Activated CD8-positive, alpha-beta memory T cell treated with anti-CD3 and anti-CD28 coated beads, Interleukin-2, amount 10 ng/mL, durations not matched to agents 7 days and 5 days (primary cell): ENCODE results near the gene AS3MT. TPM values are rescaled to one million over a fixed set of nuclear protein-coding genes. Genes with fewer than 3 reads are reported as not detected.

Experiments used
- ATAC-seq: fragments of 150-1000 bp; cut with Tn5 transposase; one replicate; pipeline ENCODE4 v1.10.0; 2021; ENCODE audit warnings: moderate library complexity
- CTCF ChIA-PET: fragments of 350-600 bp; sonication (Branson Sonifier 250); formaldehyde crosslinking; loops from one replicate; lab custom pipeline; 2021; ENCODE audit warnings: antibody characterized with exemption; lab: Charles Lee
- DNase-seq: peaks from one replicate; pipeline ENCODE4 v3.0.0-alpha.2; 2020
- H3K27ac Mint-ChIP-seq: one replicate; pipeline ENCODE4 v1.8.0; 2021; ENCODE audit warnings: mild to moderate bottlenecking, mixed read lengths
- H3K27me3 Mint-ChIP-seq: one replicate; pipeline ENCODE4 v1.8.0; 2021; ENCODE audit warnings: mixed read lengths
- H3K36me3 Mint-ChIP-seq: one replicate; pipeline ENCODE4 v1.8.0; 2021; ENCODE audit warnings: mild to moderate bottlenecking, mixed read lengths
- H3K4me1 Mint-ChIP-seq: one replicate; pipeline ENCODE4 v1.8.0; 2021; ENCODE audit warnings: mixed read lengths
- H3K4me3 Mint-ChIP-seq: one replicate; pipeline ENCODE4 v1.8.0; 2021; ENCODE audit warnings: mild to moderate bottlenecking, moderate library complexity, mixed read lengths
- H3K9me3 Mint-ChIP-seq: one replicate; pipeline ENCODE4 v1.8.0; 2022; ENCODE audit warnings: low read depth, mixed read lengths
- total RNA-seq, 2 experiments: library from RNA; stranded (reverse); gene quantifications; one replicate each; pipeline ENCODE4 v1.2.3, GENCODE V29; 2021

The AS3MT gene
- total RNA-seq, 2 experiments from 2014 or later = 0.41 TPM; not detected in 1

DNA sequence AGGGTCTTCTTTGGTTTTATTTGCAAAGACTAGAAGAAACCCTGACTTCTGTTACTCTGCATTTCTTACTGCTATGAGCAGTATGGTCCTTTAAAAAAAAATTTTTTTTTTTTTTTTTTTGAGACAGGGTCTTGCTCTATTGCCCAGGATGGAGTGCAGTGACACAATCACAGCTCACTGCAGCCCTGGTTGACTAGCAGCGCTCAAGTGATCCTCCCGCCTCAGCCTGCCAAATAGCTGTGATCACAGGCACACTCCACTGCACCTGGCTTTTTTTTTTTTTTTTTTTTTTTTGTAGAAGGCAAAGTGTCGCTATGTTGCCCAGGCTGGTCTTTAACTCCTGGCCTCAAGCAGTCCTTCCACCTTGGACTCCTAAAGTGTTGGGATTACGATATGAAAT, 66.2 kb downstream of the AS3MT start:
- Mint-ChIP-seq H3K4me3 (no peak overlapping the region), H3K36me3 (no peaks in the 10 kb centered on the region), H3K9me3 (no peaks in the 10 kb centered on the region), H3K27me3 (no peaks in the 10 kb centered on the region), H3K27ac (peak overlapping the region; percentile 40), H3K4me1 (peaks cover 13% of the 10 kb centered on the region)
- CTCF ChIA-PET = no interaction called here
- ATAC-seq (no peak), DNase-seq (no peak)

GRCh38 chr10:102935939-102936605, 66.8 kb downstream of the AS3MT start:
- ATAC-seq = peak; percentile 65
- Mint-ChIP-seq H3K27me3 (no peaks in the 10 kb centered on the region), H3K4me3 (no peak overlapping the region)

DNA sequence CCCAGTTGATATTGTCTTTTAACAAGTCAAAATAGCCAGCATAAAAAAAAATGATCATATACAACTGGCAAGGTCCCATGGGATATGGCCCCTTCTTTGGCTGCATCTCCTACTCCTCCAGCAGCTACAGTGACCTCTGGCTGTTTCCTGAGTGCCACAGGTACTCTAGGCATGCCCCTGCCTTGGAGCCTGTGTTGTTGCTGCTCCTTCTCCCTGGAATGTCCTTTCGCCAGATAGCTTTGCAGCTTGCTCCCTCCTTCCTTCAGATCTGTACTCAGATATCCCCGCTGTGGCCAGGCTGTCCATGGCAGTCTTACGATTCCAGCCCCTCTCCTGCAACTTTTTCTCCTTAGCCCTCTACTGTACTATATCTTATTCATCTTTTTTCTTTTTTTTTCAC, 72.1 kb downstream of the AS3MT start:
- H3K36me3 Mint-ChIP-seq = no peaks in the 10 kb centered on the region
- no peak overlapping the region for H3K4me3 Mint-ChIP-seq
- CTCF ChIA-PET = interaction anchor here (0.9 kb wide), 1 partner anchor 20 kb away, joined by 3 read pairs; no protein-coding TSS in a partner anchor

More at GRCh38 chr10:102935939-102936605, 66.8 kb downstream of the AS3MT start:
- Mint-ChIP-seq H3K4me1 (peaks cover 13% of the 10 kb centered on the region), H3K36me3 (no peaks in the 10 kb centered on the region), H3K27ac (peak overlapping the region; percentile 40), H3K9me3 (no peaks in the 10 kb centered on the region)
- CTCF ChIA-PET = no interaction called here
- DNase-seq = no peak

DNA sequence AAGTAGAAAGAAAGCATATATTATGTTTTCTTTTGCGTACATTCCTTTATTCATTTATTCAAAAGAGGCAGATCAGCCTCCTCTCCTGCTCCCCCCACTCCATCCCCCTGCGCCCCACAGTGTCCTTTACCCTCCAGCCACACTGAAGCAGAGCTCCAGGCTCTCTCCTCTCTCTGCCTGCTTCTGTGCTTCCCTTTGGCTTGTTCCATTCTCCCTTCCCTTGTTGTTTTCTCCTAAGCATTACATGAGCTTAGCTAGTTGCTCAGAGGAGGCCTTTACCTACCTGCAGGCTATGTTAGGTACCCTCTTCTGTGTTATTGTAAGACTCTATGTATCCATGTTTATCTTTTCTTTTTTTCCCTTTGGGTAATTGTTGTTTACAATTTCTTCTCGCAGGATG, 76.2 kb downstream of the AS3MT start:
- CTCF ChIA-PET = no interaction called here

More for the DNA sequence above, 72.1 kb downstream of the AS3MT start:
- Mint-ChIP-seq H3K4me1 (peaks cover 5% of the 10 kb centered on the region), H3K27me3 (no peaks in the 10 kb centered on the region), H3K27ac (no peak overlapping the region), H3K9me3 (no peaks in the 10 kb centered on the region)
- DNase-seq (no peak), ATAC-seq (no peak)

GRCh38 chr10:102945962-102946361, 76.7 kb downstream of the AS3MT start:
- ATAC-seq (no peak), DNase-seq (no peak)
- H3K4me1 Mint-ChIP-seq = no peaks in the 10 kb centered on the region
- no peaks in the 10 kb centered on the region for H3K27me3 Mint-ChIP-seq
- H3K9me3 Mint-ChIP-seq = no peaks in the 10 kb centered on the region
- H3K4me3 Mint-ChIP-seq = no peak overlapping the region
- CTCF ChIA-PET = interaction anchor here (1.2 kb wide), 1 partner anchor 21 kb away, joined by 3 read pairs; no protein-coding TSS in a partner anchor
- H3K36me3 Mint-ChIP-seq = no peaks in the 10 kb centered on the region
- no peak overlapping the region for H3K27ac Mint-ChIP-seq

More for the DNA sequence above, 76.2 kb downstream of the AS3MT start:
- Mint-ChIP-seq H3K36me3 (no peaks in the 10 kb centered on the region), H3K4me1 (no peaks in the 10 kb centered on the region), H3K27me3 (no peaks in the 10 kb centered on the region), H3K4me3 (no peak overlapping the region), H3K9me3 (no peaks in the 10 kb centered on the region), H3K27ac (no peak overlapping the region)
- DNase-seq (no peak), ATAC-seq (no peak)

DNA sequence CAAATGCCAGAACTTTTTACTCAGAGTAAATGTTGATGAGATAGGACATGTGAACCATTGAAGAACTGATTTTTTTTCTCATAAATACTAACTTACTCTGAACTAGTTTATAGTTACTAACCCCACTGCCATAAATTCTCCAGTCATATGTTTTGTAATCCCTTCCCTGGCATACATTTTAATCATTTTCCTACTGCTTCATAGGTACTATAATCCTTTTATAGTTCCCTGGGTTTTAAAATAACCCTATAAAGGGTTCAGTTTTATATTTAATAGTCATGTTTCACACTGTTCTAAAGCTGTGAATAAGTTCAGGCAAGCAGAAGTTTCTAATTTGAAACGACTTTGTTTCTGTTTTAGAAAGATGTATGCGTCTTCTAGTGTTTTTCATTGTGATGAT, 77.7 kb downstream of the AS3MT start:
- Mint-ChIP-seq H3K27ac (no peak overlapping the region), H3K36me3 (no peaks in the 10 kb centered on the region), H3K4me3 (no peak overlapping the region), H3K27me3 (no peaks in the 10 kb centered on the region), H3K4me1 (no peaks in the 10 kb centered on the region), H3K9me3 (no peaks in the 10 kb centered on the region)
- CTCF ChIA-PET = interaction anchor here (1.2 kb wide), 1 partner anchor 20 kb away, joined by 3 read pairs; no protein-coding TSS in a partner anchor
- no peak for ATAC-seq
- DNase-seq = no peak

DNA sequence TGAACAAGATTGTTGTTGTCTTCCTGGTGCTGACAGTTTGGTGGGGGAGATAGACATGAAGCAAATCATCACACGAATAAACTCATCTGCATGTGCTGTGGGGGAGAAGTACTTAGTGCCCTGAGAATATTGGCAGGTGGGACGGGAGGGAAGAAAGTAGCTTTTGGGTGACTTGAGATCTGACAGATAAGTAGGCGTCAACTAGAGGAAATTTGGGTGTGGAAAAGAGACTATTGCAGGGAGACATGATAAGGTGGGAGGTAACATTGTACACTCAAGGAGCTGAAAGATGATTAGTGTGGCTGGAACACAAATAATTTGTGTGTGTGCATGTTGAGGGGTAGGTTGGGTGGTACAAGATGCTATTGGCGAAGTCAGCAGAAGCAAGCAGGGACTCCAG, 78.9 kb downstream of the AS3MT start:
- Mint-ChIP-seq H3K36me3 (no peaks in the 10 kb centered on the region), H3K27ac (no peak overlapping the region), H3K9me3 (no peaks in the 10 kb centered on the region), H3K4me1 (no peaks in the 10 kb centered on the region), H3K27me3 (no peaks in the 10 kb centered on the region), H3K4me3 (no peak overlapping the region)
- ATAC-seq (no peak), DNase-seq (no peak)
- CTCF ChIA-PET = no interaction called here

DNA sequence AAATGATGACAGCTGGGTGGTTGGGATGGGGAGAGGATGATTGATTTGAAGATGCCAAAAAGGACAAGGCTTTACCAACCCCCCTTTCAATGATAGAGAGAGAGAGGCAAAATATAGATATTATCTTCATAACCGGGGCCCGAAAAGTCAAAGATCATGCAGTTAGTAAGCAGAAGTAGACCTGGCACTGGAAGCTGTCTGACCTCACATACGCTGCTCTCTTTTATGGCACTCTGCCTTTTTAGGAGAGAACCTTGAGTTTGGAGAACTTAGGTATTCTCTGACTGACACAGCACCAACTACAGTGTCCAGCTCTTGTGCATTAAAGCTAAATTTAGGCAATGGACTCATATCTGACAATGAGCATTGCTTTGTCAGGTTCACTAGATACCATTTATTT, 79.5 kb downstream of the AS3MT start:
- DNase-seq (no peak), ATAC-seq (no peak)
- Mint-ChIP-seq H3K4me3 (no peak overlapping the region), H3K36me3 (no peaks in the 10 kb centered on the region), H3K9me3 (no peaks in the 10 kb centered on the region), H3K4me1 (no peaks in the 10 kb centered on the region), H3K27ac (no peak overlapping the region), H3K27me3 (no peaks in the 10 kb centered on the region)
- CTCF ChIA-PET = interaction anchor here (2.6 kb wide), 1 partner anchor 31 kb away, joined by 9 read pairs; the partner anchor contains the start of gene CNNM2

DNA sequence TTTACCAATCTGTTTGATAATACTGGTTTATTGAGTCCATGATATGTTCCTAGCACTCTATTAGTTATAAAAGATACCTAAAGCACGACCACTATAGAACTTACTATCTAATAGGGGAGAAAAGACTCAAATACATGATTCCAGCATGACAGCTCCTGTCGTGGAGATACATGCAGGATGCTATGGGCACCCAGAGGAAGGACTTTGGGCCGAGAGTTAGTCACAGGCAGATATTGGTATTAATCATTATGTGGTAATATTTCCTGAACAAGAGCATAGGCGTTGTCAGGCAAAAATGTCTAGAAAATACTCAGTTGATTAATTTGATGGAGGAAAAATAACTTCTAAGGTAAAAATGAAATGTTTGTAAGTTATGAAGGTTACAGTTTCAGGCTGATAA, 80.6 kb downstream of the AS3MT start:
- ATAC-seq = no peak
- Mint-ChIP-seq H3K27me3 (no peaks in the 10 kb centered on the region), H3K9me3 (no peaks in the 10 kb centered on the region), H3K4me3 (no peak overlapping the region), H3K4me1 (no peaks in the 10 kb centered on the region), H3K27ac (no peak overlapping the region), H3K36me3 (no peaks in the 10 kb centered on the region)
- CTCF ChIA-PET = interaction anchor here (1.4 to 2.6 kb wide), 2 partner anchors 26 to 32 kb away, joined by 3 to 9 read pairs; partner anchors contain the start of gene CNNM2
- no peak for DNase-seq

- no peaks in the 10 kb centered on the region for H3K27me3 Mint-ChIP-seq
- ATAC-seq = no peak
- CTCF ChIA-PET = interaction anchor here (0.7 kb wide), 2 partner anchors 539 to 941 kb away, joined by 3 read pairs; no protein-coding TSS in a partner anchor
Measured at GRCh38 chr10:102951316-102951715, 82.0 kb downstream of the AS3MT start.

More at GRCh38 chr10:102951316-102951715, 82.0 kb downstream of the AS3MT start:
- Mint-ChIP-seq H3K4me3 (no peak overlapping the region), H3K36me3 (no peaks in the 10 kb centered on the region), H3K4me1 (no peaks in the 10 kb centered on the region), H3K27ac (no peak overlapping the region), H3K9me3 (no peaks in the 10 kb centered on the region)
- DNase-seq = no peak

Other genes starting within 250 kb of the AS3MT start
- gene TRIM8, start 225.0 kb upstream of the AS3MT start, total RNA-seq = 10 to 100 TPM; 58.7 to 86.9 TPM
- 1 to 10 TPM; 7.2 to 9.7 TPM for gene ARL3, start 155.1 kb upstream of the AS3MT start, total RNA-seq
- 10 to 100 TPM; 22.1 to 30.1 TPM for gene SFXN2, start 154.8 kb upstream of the AS3MT start, total RNA-seq
- gene WBP1L, start 125.5 kb upstream of the AS3MT start, total RNA-seq = 10 to 100 TPM; 23.9 to 24.6 TPM
- gene CYP17A1, start 32.1 kb upstream of the AS3MT start, total RNA-seq = not detected
- 1 to 10 TPM; 6.6 to 8.4 TPM for gene BORCS7, start 15.2 kb upstream of the AS3MT start, total RNA-seq
- 10 to 100 TPM in 1 of 2 experiments, 1 to 10 TPM in 1; 8.0 to 10.1 TPM for gene CNNM2, start 48.8 kb downstream of the AS3MT start, total RNA-seq